Skeletal muscle satellite cell (primary cell): Measurements from ENCODE around the gene ERFE. TPM values are rescaled to one million over a fixed set of nuclear protein-coding genes. Genes with fewer than 3 reads are reported as not detected.
A peak's percentile ranks its signal among the peaks of the same experiment; 100 is the strongest.
"Not testable (repeated sequence)": the region's sequence is repeated elsewhere in the genome, so short reads cannot be mapped to it uniquely, and the experiment has no call there.

Source experiments
- H3K27me3 ChIP-seq: 2 replicates; pipeline ENCODE4 v1.7.0; 2013; ENCODE audit warnings: low read length; ENCODE audit not compliant: control insufficient read depth, insufficient read depth
- H3K36me3 ChIP-seq: 2 replicates; pipeline ENCODE4 v1.7.0; 2013; ENCODE audit warnings: mild to moderate bottlenecking, control low read depth, low read length; ENCODE audit not compliant: insufficient read depth
- H3K4me1 ChIP-seq: 2 replicates; pipeline ENCODE4 v1.7.0; 2013; ENCODE audit warnings: low read length; ENCODE audit not compliant: control insufficient read depth, insufficient read depth
- H3K4me2 ChIP-seq: 2 replicates; pipeline ENCODE4 v1.7.0; 2013; ENCODE audit warnings: mild to moderate bottlenecking, low read length
- H3K4me3 ChIP-seq: 2 replicates; pipeline ENCODE4 v1.7.0; 2013; ENCODE audit warnings: low read length
- H3K9ac ChIP-seq: 2 replicates; pipeline ENCODE4 v1.7.0; 2013; ENCODE audit warnings: mild to moderate bottlenecking, low read depth, low read length, moderate library complexity
- H3K9me3 ChIP-seq: replicated peaks from 2 replicates; pipeline ENCODE4 v1.7.0; 2013; ENCODE audit warnings: mild to moderate bottlenecking, control low read depth, low read length
- total RNA-seq: library from RNA; depleted of rRNA; stranded (reverse); fragments of >200 nt; gene quantifications from 2 replicates; pipeline ENCODE4 v1.2.3, GENCODE V29; 2012; rRNA removed

Gene ERFE
- total RNA-seq = 2.0 and 10.7 TPM in 2 replicates

- Histone ChIP-seq H3K9me3 (no peaks in the 10 kb centered on the region), H3K27me3 (no peaks in the 10 kb centered on the region), H3K9ac (peak within 1 kb of the TSS; percentile 82), H3K36me3 (no peaks in the 10 kb centered on the region), H3K4me2 (peak within 1 kb of the TSS; percentile 84), H3K4me3 (peak within 1 kb of the TSS; percentile 70), H3K4me1 (peaks cover 32% of the 10 kb centered on the region)
These were observed at the start of gene ERFE for GRCh38 chr2:238158509-238159070. Gene ERFE (plus strand): TSS chr2:238158970. CDS start chr2:238159008, 38 bp downstream.

- no peak overlapping the region for H3K4me2 ChIP-seq
- H3K4me3 ChIP-seq = no peak overlapping the region
- peaks cover 3% of the 10 kb centered on the region for H3K9me3 ChIP-seq
- H3K4me1 ChIP-seq = peaks cover 7% of the 10 kb centered on the region
- no peak overlapping the region for H3K9ac ChIP-seq
- peaks cover 9% of the 10 kb centered on the region for H3K27me3 ChIP-seq
- H3K36me3 ChIP-seq = no peaks in the 10 kb centered on the region
These were observed 45.2 kb upstream of the ERFE start for GRCh38 chr2:238113611-238114010.

GRCh38 chr2:238114331-238114841 is 44.4 kb upstream of the ERFE start:
- no peaks in the 10 kb centered on the region for H3K36me3 ChIP-seq
- no peak overlapping the region for H3K9ac ChIP-seq

GRCh38 chr2:238114851-238115660 is 43.7 kb upstream of the ERFE start:
- Histone ChIP-seq H3K9me3 (peaks cover 3% of the 10 kb centered on the region), H3K4me3 (no peak overlapping the region), H3K4me1 (peaks cover 3% of the 10 kb centered on the region), H3K4me2 (no peak overlapping the region), H3K36me3 (no peaks in the 10 kb centered on the region), H3K27me3 (peaks cover 14% of the 10 kb centered on the region), H3K9ac (no peak overlapping the region)

More at GRCh38 chr2:238114331-238114841, 44.4 kb upstream of the ERFE start:
- Histone ChIP-seq H3K4me2 (no peak overlapping the region), H3K4me3 (no peak overlapping the region), H3K4me1 (peaks cover 3% of the 10 kb centered on the region), H3K27me3 (peaks cover 12% of the 10 kb centered on the region), H3K9me3 (peaks cover 3% of the 10 kb centered on the region)

- H3K4me3 ChIP-seq, H3K9ac ChIP-seq, H3K4me2 ChIP-seq, H3K9me3 ChIP-seq, H3K36me3 ChIP-seq, H3K4me1 ChIP-seq: not testable (repeated sequence)
- H3K27me3 ChIP-seq = peaks cover 18% of the 10 kb centered on the region
These were observed 43.1 kb upstream of the ERFE start for GRCh38 chr2:238115709-238116108.

GRCh38 chr2:238116298-238117198 is 42.2 kb upstream of the ERFE start:
- peaks cover 23% of the 10 kb centered on the region for H3K27me3 ChIP-seq
- no peaks in the 10 kb centered on the region for H3K36me3 ChIP-seq
- no peak overlapping the region for H3K4me2 ChIP-seq
- peaks cover 3% of the 10 kb centered on the region for H3K4me1 ChIP-seq
- H3K9ac ChIP-seq = no peak overlapping the region
- no peak overlapping the region for H3K4me3 ChIP-seq
- H3K9me3 ChIP-seq = peaks cover 3% of the 10 kb centered on the region

- peaks cover 23% of the 10 kb centered on the region for H3K27me3 ChIP-seq
These were observed 41.3 kb upstream of the ERFE start for GRCh38 chr2:238117199-238118154.

GRCh38 chr2:238119756-238120462 is 38.9 kb upstream of the ERFE start:
- no peaks in the 10 kb centered on the region for H3K36me3 ChIP-seq
- peaks cover 23% of the 10 kb centered on the region for H3K27me3 ChIP-seq
- no peak overlapping the region for H3K4me3 ChIP-seq
- H3K4me2 ChIP-seq = no peak overlapping the region
- H3K9me3 ChIP-seq = no peaks in the 10 kb centered on the region
- H3K4me1 ChIP-seq = peaks cover 3% of the 10 kb centered on the region
- no peak overlapping the region for H3K9ac ChIP-seq

More at GRCh38 chr2:238117199-238118154, 41.3 kb upstream of the ERFE start:
- Histone ChIP-seq H3K4me2 (no peak overlapping the region), H3K4me1 (peaks cover 3% of the 10 kb centered on the region), H3K4me3 (no peak overlapping the region), H3K9ac (no peak overlapping the region), H3K9me3 (no peaks in the 10 kb centered on the region), H3K36me3 (no peaks in the 10 kb centered on the region)

- H3K27me3 ChIP-seq = peaks cover 23% of the 10 kb centered on the region
- H3K9me3 ChIP-seq = no peaks in the 10 kb centered on the region
- no peak overlapping the region for H3K9ac ChIP-seq
- H3K4me3 ChIP-seq = no peak overlapping the region
- peaks cover 3% of the 10 kb centered on the region for H3K4me1 ChIP-seq
- no peaks in the 10 kb centered on the region for H3K36me3 ChIP-seq
- no peak overlapping the region for H3K4me2 ChIP-seq
These were observed 38.1 kb upstream of the ERFE start for GRCh38 chr2:238120463-238121298.
